GM12892 (cell line): Measurements from ENCODE around the gene ASS1.

ENCODE experiments used
- POLR2A ChIP-seq: IDR thresholded peaks from 2 replicates; pipeline ENCODE4 v1.6.1; 2011; ENCODE audit warnings: low read depth, low read length, control low read depth
- POLR2AphosphoS5 ChIP-seq: IDR thresholded peaks from 2 replicates; pipeline ENCODE4 v1.6.1; 2011; ENCODE audit warnings: low read depth, low read length, control low read depth
- TAF1 ChIP-seq: IDR thresholded peaks from 2 replicates; pipeline ENCODE4 v1.6.1; 2011; ENCODE audit warnings: low read depth, mild to moderate bottlenecking, control low read depth, low read length, borderline replicate concordance

DNA sequence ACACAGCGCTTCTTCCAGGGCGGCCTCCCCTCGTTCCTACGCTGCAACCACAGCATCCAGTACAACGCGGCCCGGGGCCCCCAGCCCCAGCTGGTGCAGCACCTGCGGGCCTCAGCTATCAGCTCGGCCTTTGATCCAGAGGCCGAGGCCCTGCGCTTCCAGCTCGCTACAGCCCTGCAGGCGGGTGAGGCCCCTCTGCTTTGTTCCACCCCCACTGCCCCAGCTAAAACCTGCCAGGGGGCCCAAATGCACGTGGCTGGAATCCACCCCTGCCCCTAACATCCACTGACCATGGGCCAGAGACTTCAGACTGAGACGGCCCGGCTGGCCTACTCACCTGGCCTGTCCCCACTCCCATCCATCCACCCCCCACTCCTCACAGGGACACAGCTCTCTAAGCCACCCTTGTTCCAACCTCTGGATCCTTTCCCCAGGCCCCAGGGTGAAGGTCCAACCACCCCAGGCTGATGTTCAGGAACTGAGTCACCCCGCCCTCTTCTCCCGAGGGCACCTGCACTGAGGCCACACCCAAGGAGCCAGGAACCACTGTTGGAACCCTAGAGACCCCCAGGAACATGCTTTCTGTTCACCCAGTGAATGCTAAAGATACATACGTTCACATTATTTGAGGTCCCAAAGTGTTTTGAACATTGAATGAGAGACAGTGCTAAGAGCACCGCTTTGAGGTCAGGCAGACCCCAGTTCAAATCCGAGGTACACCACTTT lies 18.9 kb upstream of the ASS1 start:
- no peak for TF ChIP-seq POLR2A
- no peak for TF ChIP-seq TAF1
- TF ChIP-seq POLR2AphosphoS5: no peak
